Endothelial cell of umbilical vein (primary cell): ENCODE data around the gene MAGI3. TPM values are rescaled to one million over a fixed set of nuclear protein-coding genes. Genes with fewer than 3 reads are reported as not detected.

ENCODE experiments used
- BruUV-seq: library from RNA; stranded (reverse); fragments of 400-500 nt; replicated peaks from 2 replicates; lab custom pipeline; 2021; lab: Mats Ljungman, UMichigan
- CTCF ChIA-PET: fragments of 300-600, 350-600 bp; sonication (Branson Sonifier 250); formaldehyde crosslinking; loops from one replicate; lab custom pipeline; 2021; ENCODE audit warnings: antibody characterized with exemption, inconsistent platforms; lab: Charles Lee
- POLR2A ChIA-PET: fragments of 300-600, 350-600 bp; sonication (Branson Sonifier 250); formaldehyde crosslinking; loops from one replicate; lab custom pipeline; 2021; ENCODE audit warnings: antibody characterized with exemption, inconsistent platforms; lab: Charles Lee
- DNase-seq: peaks from one replicate; pipeline ENCODE4 v3.0.0-alpha.2; 2011; ENCODE audit warnings: low read depth, low spot score
- FAIRE-seq: peaks from 2 replicates; lab custom pipeline; 2011; peaks lifted over from hg19 to GRCh38; lab: Jason Lieb, UNC
- H2AFZ ChIP-seq: 2 replicates; pipeline ENCODE4 v1.6.0; 2012; ENCODE audit warnings: low read depth, low read length, control low read depth, inconsistent platforms
- H3K27ac ChIP-seq: 2 replicates; pipeline ENCODE4 v1.5.1; 2011; ENCODE audit warnings: low read depth, mild to moderate bottlenecking, control low read depth, low read length, moderate library complexity; ENCODE audit not compliant: insufficient read depth
- H3K27me3 ChIP-seq, 2 experiments: 2 replicates each; pipeline versions ENCODE4 v1.6.0 to v1.6.1; 2011; ENCODE audit warnings: low read length in 2 of 2, mixed read lengths in 1 of 2; ENCODE audit not compliant: control insufficient read depth in 2 of 2, insufficient read depth in 2 of 2
- H3K36me3 ChIP-seq, 2 experiments: 2 replicates in 1 of 2; 3 replicates in 1 of 2; pipeline ENCODE4 v1.5.1; 2011; ENCODE audit warnings: low read length in 2 of 2, mild to moderate bottlenecking in 1 of 2, moderate library complexity in 1 of 2; ENCODE audit not compliant: control insufficient read depth in 2 of 2, insufficient read depth in 2 of 2; ENCODE audit errors: extremely low read depth in 1 of 2
- H3K4me1 ChIP-seq: 3 replicates; pipeline ENCODE4 v1.5.1; 2011; ENCODE audit warnings: mild to moderate bottlenecking, low read length; ENCODE audit not compliant: control insufficient read depth, insufficient read depth; ENCODE audit errors: extremely low read depth
- H3K4me2 ChIP-seq: 2 replicates; pipeline ENCODE4 v1.6.1; 2011; ENCODE audit warnings: low read length, control low read depth, mixed read lengths; ENCODE audit not compliant: insufficient read depth
- H3K4me3 ChIP-seq, 3 experiments: fragments of 200-600 bp in 1 of 3; sonication (generic), shearing (Covaris generic) in 1 of 3; replicated peaks in 1 of 3; 2 replicates each; pipeline ENCODE4 v1.5.1; 2011 to 2016; ENCODE audit warnings: control low read depth in 3 of 3, low read length in 3 of 3, mild to moderate bottlenecking in 2 of 3, inconsistent platforms in 1 of 3, low read depth in 1 of 3, moderate library complexity in 1 of 3; ENCODE audit not compliant: insufficient read depth in 1 of 3
- H3K79me2 ChIP-seq: 2 replicates; pipeline ENCODE4 v1.6.0; 2012; ENCODE audit warnings: low read length, inconsistent platforms; ENCODE audit not compliant: control insufficient read depth, insufficient read depth
- H3K9ac ChIP-seq: replicated peaks from 2 replicates; pipeline ENCODE3; 2011; ENCODE audit warnings: low read length, control low read depth; ENCODE audit not compliant: insufficient read depth; ENCODE audit errors: extremely low read depth
- H3K9me1 ChIP-seq: replicated peaks from 3 replicates; pipeline ENCODE4 v1.6.0; 2011; ENCODE audit warnings: mild to moderate bottlenecking, low read length; ENCODE audit not compliant: control insufficient read depth, insufficient read depth; ENCODE audit errors: extremely low read depth
- H3K9me3 ChIP-seq: replicated peaks from 2 replicates; pipeline ENCODE4 v1.5.1; 2012; ENCODE audit warnings: low read length, inconsistent platforms; ENCODE audit not compliant: control insufficient read depth, insufficient read depth
- H4K20me1 ChIP-seq: replicated peaks from 2 replicates; pipeline ENCODE3; 2011; ENCODE audit warnings: mild to moderate bottlenecking, low read length; ENCODE audit not compliant: control insufficient read depth, insufficient read depth; ENCODE audit errors: extremely low read depth
- EZH2 ChIP-seq: IDR thresholded peaks from 2 replicates; pipeline ENCODE4 v1.6.1; 2012; ENCODE audit warnings: borderline replicate concordance, low read depth, mild to moderate bottlenecking, moderate library complexity, low read length, inconsistent platforms; ENCODE audit not compliant: severe bottlenecking
- FOS ChIP-seq: IDR thresholded peaks from 2 replicates; pipeline ENCODE4 v1.6.1; 2011; ENCODE audit warnings: mild to moderate bottlenecking, low read length, moderate library complexity, borderline replicate concordance; ENCODE audit not compliant: insufficient read depth
- GATA2 ChIP-seq: IDR thresholded peaks from 2 replicates; pipeline ENCODE4 v1.7.0; 2011; ENCODE audit warnings: low read depth, mild to moderate bottlenecking, moderate library complexity, mixed read lengths, low read length; ENCODE audit not compliant: insufficient read length, insufficient read depth
- JUN ChIP-seq: IDR thresholded peaks from 2 replicates; pipeline ENCODE4 v1.6.1; 2011; ENCODE audit warnings: borderline replicate concordance, low read depth; ENCODE audit not compliant: insufficient read length, insufficient read depth
- MYC ChIP-seq: IDR thresholded peaks from one replicate; pipeline ENCODE4 v1.6.1; 2011; ENCODE audit warnings: mild to moderate bottlenecking, low read depth, low read length
- POLR2A ChIP-seq: IDR thresholded peaks from 2 replicates; pipeline ENCODE4 v1.6.1; 2012; ENCODE audit warnings: low read depth, mild to moderate bottlenecking, control low read depth, low read length
- POLR2AphosphoS5 ChIP-seq: IDR thresholded peaks from 2 replicates; pipeline ENCODE4 v1.6.1; 2012; ENCODE audit warnings: low read depth, mild to moderate bottlenecking, control low read depth, low read length, moderate library complexity; ENCODE audit not compliant: insufficient read depth
- dilution Hi-C: fragments of 300-500 bp; cut with MboI; formaldehyde crosslinking; loops from one replicate; pipeline ENCODE4 v1.15.0; 2019; ENCODE audit warnings: low sequenced_read_pairs; ENCODE audit not compliant: extremely low pct_ligation_motif_present
- intact Hi-C: fragments of 100-400 bp; cut with micrococcal nuclease; formaldehyde crosslinking; loops from one replicate; pipeline ENCODE4 v1.10.0; 2022
- polyA plus RNA-seq, 4 experiments: library from polyadenylated mRNA; depleted of rRNA in 3 of 4; stranded (reverse) in 3 of 4; unstranded in 1 of 4; fragments of >200 nt; gene quantifications; 2 replicates each; pipeline versions ENCODE4 v1.2.1 to v1.2.3, GENCODE V29; 2011 to 2012; ENCODE audit warnings: missing spikeins in 1 of 4
- total RNA-seq: library from RNA; stranded (reverse); gene quantifications from 2 replicates; pipeline ENCODE4 v1.2.3, GENCODE V29; 2021
- TF ChIP-seq, protein P1 (sequence below), 2 donors: IDR thresholded peaks; 1 replicate in 1 of 2; 2 replicates in 1 of 2; pipeline ENCODE4 v1.5.1; 2011; ENCODE audit warnings: low read length in 2 of 2, mild to moderate bottlenecking in 2 of 2, moderate library complexity in 2 of 2, control low read depth in 1 of 2, inconsistent platforms in 1 of 2, low read depth in 1 of 2; ENCODE audit not compliant: insufficient read depth in 1 of 2; ENCODE audit errors: extremely low read depth in 1 of 2
- TF ChIP-seq, protein P2 (sequence below): IDR thresholded peaks from 2 replicates; pipeline ENCODE4 v1.6.1; 2011; ENCODE audit not compliant: insufficient read depth, insufficient read length

Gene MAGI3
- total and polyA plus RNA-seq, 2 donors (not counting 3 experiments of a cell fraction or from before 2014, with no cell fraction given), result 2.8 to 16.1 TPM

DNA sequence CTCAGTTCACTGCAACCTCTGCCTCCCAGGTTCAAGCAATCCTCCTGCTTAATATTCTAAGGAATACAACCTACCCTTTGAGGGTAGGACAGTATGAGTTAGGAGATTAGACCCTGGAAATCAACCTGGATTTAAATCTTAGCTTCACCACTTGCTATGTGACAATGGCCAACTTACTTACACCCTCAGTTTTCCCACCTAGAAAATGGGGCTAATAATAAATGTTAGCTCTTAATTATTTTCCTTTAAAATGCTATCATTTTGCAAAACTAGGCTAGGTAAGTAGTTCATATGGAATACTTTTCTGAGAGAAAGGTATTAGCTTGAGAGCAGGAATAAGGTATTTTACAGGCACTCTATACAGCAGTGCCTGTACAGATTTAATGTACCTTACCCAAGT, 258.2 kb downstream of the MAGI3 start:
- H3K36me3 ChIP-seq, result peaks cover 0 to 2% of the 10 kb centered on the region in 2 experiments
- no peak overlapping the region for H2AFZ ChIP-seq
- intact Hi-C loops (no loop called here), dilution Hi-C loops (no loop called here)
- no peak for FAIRE-seq
- no peaks in the 10 kb centered on the region for H3K27me3 ChIP-seq
- POLR2A ChIA-PET, result no interaction called here
- no peaks in the 10 kb centered on the region for H3K9me3 ChIP-seq
- H3K27ac ChIP-seq, result no peak overlapping the region
- H3K4me2 ChIP-seq, result no peak overlapping the region
- no peaks in the 10 kb centered on the region for H3K79me2 ChIP-seq
- TF ChIP-seq JUN (no peak), FOS (no peak), EZH2 (no peak)
- TF ChIP-seq, protein P1, sequence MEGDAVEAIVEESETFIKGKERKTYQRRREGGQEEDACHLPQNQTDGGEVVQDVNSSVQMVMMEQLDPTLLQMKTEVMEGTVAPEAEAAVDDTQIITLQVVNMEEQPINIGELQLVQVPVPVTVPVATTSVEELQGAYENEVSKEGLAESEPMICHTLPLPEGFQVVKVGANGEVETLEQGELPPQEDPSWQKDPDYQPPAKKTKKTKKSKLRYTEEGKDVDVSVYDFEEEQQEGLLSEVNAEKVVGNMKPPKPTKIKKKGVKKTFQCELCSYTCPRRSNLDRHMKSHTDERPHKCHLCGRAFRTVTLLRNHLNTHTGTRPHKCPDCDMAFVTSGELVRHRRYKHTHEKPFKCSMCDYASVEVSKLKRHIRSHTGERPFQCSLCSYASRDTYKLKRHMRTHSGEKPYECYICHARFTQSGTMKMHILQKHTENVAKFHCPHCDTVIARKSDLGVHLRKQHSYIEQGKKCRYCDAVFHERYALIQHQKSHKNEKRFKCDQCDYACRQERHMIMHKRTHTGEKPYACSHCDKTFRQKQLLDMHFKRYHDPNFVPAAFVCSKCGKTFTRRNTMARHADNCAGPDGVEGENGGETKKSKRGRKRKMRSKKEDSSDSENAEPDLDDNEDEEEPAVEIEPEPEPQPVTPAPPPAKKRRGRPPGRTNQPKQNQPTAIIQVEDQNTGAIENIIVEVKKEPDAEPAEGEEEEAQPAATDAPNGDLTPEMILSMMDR (IDR thresholded peaks at IDR 0.05; ENCODE audit: extremely low read depth in 1 of 2, insufficient read depth in 1 of 2, low read depth in 1 of 2, low read length in 2 of 2), result no peak
- no peak overlapping the region for H3K9ac ChIP-seq
- no peak for DNase-seq
- H3K9me1 ChIP-seq, result no peaks in the 10 kb centered on the region
- no peaks in the 10 kb centered on the region for H4K20me1 ChIP-seq
- H3K4me3 ChIP-seq, result no peak overlapping the region
- no TSS peak for BruUV-seq
- H3K4me1 ChIP-seq, result no peaks in the 10 kb centered on the region
- CTCF ChIA-PET, result no interaction called here

DNA sequence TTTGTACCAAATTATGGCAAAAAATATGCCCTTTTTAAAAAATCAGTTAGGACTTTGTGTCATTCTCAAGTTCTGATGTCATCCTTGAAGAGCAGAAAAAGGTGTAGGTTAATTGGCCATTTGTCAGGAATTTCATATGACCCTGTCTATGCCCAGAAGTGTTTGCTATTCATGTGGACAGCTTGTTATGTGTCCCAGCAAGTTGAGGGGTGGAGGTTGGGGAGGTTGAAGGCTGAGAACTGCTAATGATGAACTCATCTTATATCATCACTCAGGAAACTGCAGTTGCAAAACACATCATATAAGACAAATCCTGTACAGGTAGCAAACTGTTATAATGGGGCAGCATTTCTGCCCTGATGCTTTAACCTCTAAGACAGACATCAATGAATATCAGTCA, 262.5 kb downstream of the MAGI3 start:
- Histone ChIP-seq H3K9ac (no peak overlapping the region), H3K36me3 (no peaks in the 10 kb centered on the region), H3K79me2 (no peaks in the 10 kb centered on the region), H2AFZ (no peak overlapping the region), H3K9me3 (no peaks in the 10 kb centered on the region), H3K27ac (no peak overlapping the region), H4K20me1 (no peaks in the 10 kb centered on the region), H3K9me1 (no peaks in the 10 kb centered on the region), H3K4me1 (no peaks in the 10 kb centered on the region), H3K4me2 (no peak overlapping the region), H3K27me3 (no peaks in the 10 kb centered on the region), H3K4me3 (no peak overlapping the region)
- DNase-seq, result no peak
- CTCF ChIA-PET, result no interaction called here
- POLR2A ChIA-PET, result no interaction called here
- dilution Hi-C loops (no loop called here), intact Hi-C loops (no loop called here)
- no TSS peak for BruUV-seq
- TF ChIP-seq, protein P2, sequence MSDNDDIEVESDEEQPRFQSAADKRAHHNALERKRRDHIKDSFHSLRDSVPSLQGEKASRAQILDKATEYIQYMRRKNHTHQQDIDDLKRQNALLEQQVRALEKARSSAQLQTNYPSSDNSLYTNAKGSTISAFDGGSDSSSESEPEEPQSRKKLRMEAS, result no peak
- TF ChIP-seq EZH2 (no peak), POLR2A (no peak), JUN (no peak), MYC (no peak), GATA2 (no peak), FOS (no peak), POLR2AphosphoS5 (no peak)
- TF ChIP-seq, protein P1 (IDR thresholded peaks at IDR 0.05; ENCODE audit: extremely low read depth in 1 of 2, insufficient read depth in 1 of 2, low read depth in 1 of 2, low read length in 2 of 2), result no peak
- FAIRE-seq, result no peak
